ENCODE results near the gene SLC25A39. TPM values are rescaled to one million over a fixed set of nuclear protein-coding genes. Genes with fewer than 3 reads are reported as not detected.
A peak's percentile ranks its signal among the peaks of the same experiment; 100 is the strongest.

Gene SLC25A39
- total RNA-seq, 1 donor from 2014 or later: 129 TPM

- no peaks in the 10 kb centered on the region for H3K36me3 Mint-ChIP-seq (ENCODE audit: low read depth)
- H3K9me3 Mint-ChIP-seq: no peaks in the 10 kb centered on the region
- no peak overlapping the region for H3K4me3 Mint-ChIP-seq
- H3K27me3 Mint-ChIP-seq: peaks cover 6% of the 10 kb centered on the region
- peaks cover 10% of the 10 kb centered on the region for H3K4me1 Mint-ChIP-seq
- ATAC-seq (ENCODE audit: low read depth): no peak
- no peak for TF ChIP-seq CTCF (IDR thresholded peaks at IDR 0.05)
- DNase-seq: no peak
- no peak overlapping the region for H3K27ac Mint-ChIP-seq
- intact Hi-C loops (cut with micrococcal nuclease): no loop called here
- POLR2A ChIA-PET: interaction anchor here (0.7 kb wide), 1 partner anchor 1235 kb away, joined by 5 read pairs; no protein-coding TSS in a partner anchor
- CTCF ChIA-PET: no interaction called here
These were observed 42.4 kb downstream of the SLC25A39 start for GRCh38 chr17:44282264-44282663.

- no peak for TF ChIP-seq CTCF (IDR thresholded peaks at IDR 0.05)
- CTCF ChIA-PET: no interaction called here
These were observed 43.1 kb downstream of the SLC25A39 start for GRCh38 chr17:44281570-44281969.

GRCh38 chr17:44280392-44280937 is 44.2 kb downstream of the SLC25A39 start:
- peaks cover 6% of the 10 kb centered on the region for H3K27me3 Mint-ChIP-seq
- no peak overlapping the region for H3K4me3 Mint-ChIP-seq
- DNase-seq (no peak), ATAC-seq (ENCODE audit: low read depth) (no peak)
- H3K4me1 Mint-ChIP-seq: peaks cover 10% of the 10 kb centered on the region
- CTCF ChIA-PET: no interaction called here
- intact Hi-C loops (cut with micrococcal nuclease): no loop called here
- no peaks in the 10 kb centered on the region for H3K36me3 Mint-ChIP-seq (ENCODE audit: low read depth)
- no peaks in the 10 kb centered on the region for H3K9me3 Mint-ChIP-seq
- no peak overlapping the region for H3K27ac Mint-ChIP-seq
- TF ChIP-seq CTCF (IDR thresholded peaks at IDR 0.05): no peak
- POLR2A ChIA-PET: no interaction called here

More at GRCh38 chr17:44281570-44281969, 43.1 kb downstream of the SLC25A39 start:
- ATAC-seq (ENCODE audit: low read depth): no peak
- H3K27ac Mint-ChIP-seq: no peak overlapping the region
- POLR2A ChIA-PET: interaction anchor here (0.7 kb wide), 1 partner anchor 1235 kb away, joined by 5 read pairs; no protein-coding TSS in a partner anchor
- H3K4me3 Mint-ChIP-seq: no peak overlapping the region
- peaks cover 10% of the 10 kb centered on the region for H3K4me1 Mint-ChIP-seq
- H3K36me3 Mint-ChIP-seq (ENCODE audit: low read depth): no peaks in the 10 kb centered on the region
- no peak for DNase-seq
- H3K9me3 Mint-ChIP-seq: no peaks in the 10 kb centered on the region
- H3K27me3 Mint-ChIP-seq: peaks cover 6% of the 10 kb centered on the region
- intact Hi-C loops (cut with micrococcal nuclease): no loop called here

GRCh38 chr17:44279666-44280391 is 44.8 kb downstream of the SLC25A39 start:
- intact Hi-C loops (cut with micrococcal nuclease): loop anchor here (5.0 kb wide), 1 partner anchor 58 kb away; no protein-coding TSS in a partner anchor
- ATAC-seq (ENCODE audit: low read depth): peak; percentile 52
- H3K9me3 Mint-ChIP-seq: no peaks in the 10 kb centered on the region
- TF ChIP-seq CTCF (IDR thresholded peaks at IDR 0.05): no peak
- POLR2A ChIA-PET: no interaction called here
- DNase-seq: no peak
- H3K27ac Mint-ChIP-seq: no peak overlapping the region
- no peak overlapping the region for H3K4me3 Mint-ChIP-seq
- H3K36me3 Mint-ChIP-seq (ENCODE audit: low read depth): no peaks in the 10 kb centered on the region
- peaks cover 11% of the 10 kb centered on the region for H3K27me3 Mint-ChIP-seq
- H3K4me1 Mint-ChIP-seq: peaks cover 10% of the 10 kb centered on the region
- CTCF ChIA-PET: no interaction called here

GRCh38 chr17:44279346-44279665 is 45.3 kb downstream of the SLC25A39 start:
- no peak for TF ChIP-seq CTCF (IDR thresholded peaks at IDR 0.05)
- H3K36me3 Mint-ChIP-seq (ENCODE audit: low read depth): no peaks in the 10 kb centered on the region
- H3K27ac Mint-ChIP-seq: no peak overlapping the region
- intact Hi-C loops (cut with micrococcal nuclease): loop anchor here (5.0 kb wide), 1 partner anchor 57 kb away; no protein-coding TSS in a partner anchor
- POLR2A ChIA-PET: no interaction called here
- no peaks in the 10 kb centered on the region for H3K9me3 Mint-ChIP-seq
- DNase-seq (no peak), ATAC-seq (ENCODE audit: low read depth) (no peak)
- CTCF ChIA-PET: no interaction called here
- H3K27me3 Mint-ChIP-seq: peaks cover 11% of the 10 kb centered on the region
- peaks cover 10% of the 10 kb centered on the region for H3K4me1 Mint-ChIP-seq
- H3K4me3 Mint-ChIP-seq: no peak overlapping the region

Measured in activated B cell treated with CpG ODN at 0.5 μM for 24 hours (primary cell).